WI38 (cell line): Measurements from ENCODE around the gene SLC17A5.

Experiments
- H3K4me3 ChIP-seq: 2 replicates; pipeline ENCODE4 v1.5.1; 2011; ENCODE audit warnings: low read depth, mild to moderate bottlenecking, control low read depth, low read length
- TF ChIP-seq, protein P1 (sequence below): IDR thresholded peaks from 2 replicates; pipeline ENCODE4 v1.5.1; 2012; ENCODE audit warnings: low read depth, mild to moderate bottlenecking, control low read depth, low read length

SLC17A5 gene

GRCh38 chr6:73644030-73644429 lies 9.8 kb downstream of the SLC17A5 start:
- TF ChIP-seq, protein P1, sequence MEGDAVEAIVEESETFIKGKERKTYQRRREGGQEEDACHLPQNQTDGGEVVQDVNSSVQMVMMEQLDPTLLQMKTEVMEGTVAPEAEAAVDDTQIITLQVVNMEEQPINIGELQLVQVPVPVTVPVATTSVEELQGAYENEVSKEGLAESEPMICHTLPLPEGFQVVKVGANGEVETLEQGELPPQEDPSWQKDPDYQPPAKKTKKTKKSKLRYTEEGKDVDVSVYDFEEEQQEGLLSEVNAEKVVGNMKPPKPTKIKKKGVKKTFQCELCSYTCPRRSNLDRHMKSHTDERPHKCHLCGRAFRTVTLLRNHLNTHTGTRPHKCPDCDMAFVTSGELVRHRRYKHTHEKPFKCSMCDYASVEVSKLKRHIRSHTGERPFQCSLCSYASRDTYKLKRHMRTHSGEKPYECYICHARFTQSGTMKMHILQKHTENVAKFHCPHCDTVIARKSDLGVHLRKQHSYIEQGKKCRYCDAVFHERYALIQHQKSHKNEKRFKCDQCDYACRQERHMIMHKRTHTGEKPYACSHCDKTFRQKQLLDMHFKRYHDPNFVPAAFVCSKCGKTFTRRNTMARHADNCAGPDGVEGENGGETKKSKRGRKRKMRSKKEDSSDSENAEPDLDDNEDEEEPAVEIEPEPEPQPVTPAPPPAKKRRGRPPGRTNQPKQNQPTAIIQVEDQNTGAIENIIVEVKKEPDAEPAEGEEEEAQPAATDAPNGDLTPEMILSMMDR: no peak

GRCh38 chr6:73642530-73642929 lies 11.3 kb downstream of the SLC17A5 start:
- TF ChIP-seq, protein P1: no peak
- H3K4me3 ChIP-seq: no peak overlapping the region

More at GRCh38 chr6:73644030-73644429, 9.8 kb downstream of the SLC17A5 start:
- H3K4me3 ChIP-seq: no peak overlapping the region

DNA sequence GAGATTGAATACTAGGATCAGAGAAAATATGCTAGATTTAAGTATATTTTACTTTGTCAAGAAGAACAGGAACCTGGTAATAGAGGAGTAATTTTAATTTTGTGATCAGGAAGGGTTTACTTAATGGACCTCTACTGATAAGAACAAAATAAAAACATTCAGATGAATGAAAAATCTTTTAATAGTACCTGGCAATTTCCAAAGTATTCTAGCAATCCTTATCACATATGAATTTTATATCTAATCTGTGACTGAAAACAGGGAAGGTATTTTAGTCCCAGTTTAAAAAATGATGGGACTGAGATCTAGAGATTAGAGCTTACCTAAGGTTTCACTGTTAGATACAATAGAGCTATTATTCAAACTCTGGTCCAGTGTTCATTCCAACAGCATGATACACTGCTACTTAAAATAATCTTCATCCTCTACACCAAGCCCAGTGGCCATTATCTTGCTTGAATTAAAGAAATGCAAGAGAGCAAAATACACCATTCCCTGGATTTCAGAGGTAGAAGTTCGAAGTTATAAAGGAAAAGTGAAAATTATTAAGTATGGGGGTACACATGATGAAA lies 13.5 kb downstream of the SLC17A5 start:
- TF ChIP-seq, protein P1: no peak
- no peak overlapping the region for H3K4me3 ChIP-seq

DNA sequence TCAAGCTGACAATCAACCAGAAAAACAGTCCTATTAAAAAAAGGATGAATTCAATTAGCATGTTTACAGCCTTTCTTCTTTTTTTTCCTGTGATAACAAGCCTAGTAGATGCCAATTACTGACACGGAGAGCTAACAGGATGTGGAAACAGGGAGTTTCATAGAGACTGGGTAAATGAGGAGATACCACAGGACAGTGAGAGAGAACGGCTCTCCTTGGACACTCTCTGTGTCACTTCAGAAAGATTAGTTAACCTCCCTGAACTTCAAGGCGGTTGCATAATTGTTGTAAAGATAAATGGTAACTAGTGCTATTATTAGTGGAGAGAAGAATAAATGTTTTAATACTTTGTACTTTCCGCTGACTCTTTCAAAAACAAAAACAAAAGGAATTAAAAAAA lies 14.8 kb downstream of the SLC17A5 start:
- H3K4me3 ChIP-seq: no peak overlapping the region
- TF ChIP-seq, protein P1: no peak

DNA sequence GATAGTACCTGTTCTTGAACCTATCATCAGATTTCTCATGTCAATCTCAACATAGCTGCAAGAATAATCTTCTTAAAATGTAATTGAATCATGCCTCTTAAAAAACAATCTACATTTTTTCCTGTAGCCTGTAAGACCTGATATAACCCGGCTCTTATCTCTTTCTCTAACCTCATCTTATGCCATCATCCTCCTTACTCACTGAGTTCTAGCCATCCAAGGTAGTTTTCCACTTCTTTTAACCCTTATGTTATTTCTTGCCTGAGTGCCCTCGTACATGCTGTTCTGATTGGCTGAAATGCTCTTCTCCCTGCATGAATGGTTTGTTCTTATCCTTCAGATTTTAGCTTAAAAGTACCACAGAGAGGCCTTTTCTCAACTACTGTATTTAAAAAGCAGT lies 16.4 kb downstream of the SLC17A5 start:
- H3K4me3 ChIP-seq: no peak overlapping the region
- TF ChIP-seq, protein P1: no peak

DNA sequence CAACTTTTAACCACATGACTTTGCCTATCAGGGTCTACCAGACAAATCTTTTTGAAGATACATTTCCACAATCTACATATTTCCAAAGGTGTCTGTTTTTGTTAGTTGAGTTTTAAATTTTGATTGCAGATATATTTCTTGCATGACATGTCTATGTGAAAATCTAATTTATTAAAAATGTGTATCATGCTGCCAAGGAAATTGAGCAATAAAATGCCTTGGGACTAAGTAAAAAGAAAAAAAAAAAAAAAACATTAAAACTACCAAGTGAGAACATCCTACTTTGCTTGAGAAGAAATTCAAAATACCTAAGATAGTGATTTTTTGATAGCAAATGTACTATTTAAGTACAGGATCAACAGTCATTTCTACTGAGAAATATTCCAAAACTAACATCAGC lies 17.7 kb downstream of the SLC17A5 start:
- no peak overlapping the region for H3K4me3 ChIP-seq
- TF ChIP-seq, protein P1: no peak

- H3K4me3 ChIP-seq: no peak overlapping the region
- TF ChIP-seq, protein P1: no peak
These were observed 21.4 kb downstream of the SLC17A5 start for GRCh38 chr6:73632346-73632745.
